ENCODE results near the gene PRKAR2A.

GRCh38 chr3:48830715-48831114, 17.0 kb downstream of the PRKAR2A start:
- no peak for TF ChIP-seq EZH2 (IDR thresholded peaks at IDR 0.05; ENCODE audit: borderline replicate concordance, low read depth, low read length, severe bottlenecking)
- no peak for TF ChIP-seq CTCF (IDR thresholded peaks at IDR 0.05; ENCODE audit: extremely low read depth in 1 of 2, insufficient read depth in 1 of 2, low read depth in 1 of 2, low read length in 2 of 2)
- no peak for TF ChIP-seq POLR2A (IDR thresholded peaks at IDR 0.05; ENCODE audit: low read depth, low read length)
- TF ChIP-seq POLR2AphosphoS5 (IDR thresholded peaks at IDR 0.05; ENCODE audit: insufficient read depth, low read depth, low read length) = no peak
- no peak for TF ChIP-seq MYC (IDR thresholded peaks at IDR 0.05; ENCODE audit: low read depth, low read length)
- TF ChIP-seq JUN (IDR thresholded peaks at IDR 0.05; ENCODE audit: borderline replicate concordance, insufficient read depth, insufficient read length, low read depth) = no peak
- TF ChIP-seq MAX (IDR thresholded peaks at IDR 0.05; ENCODE audit: insufficient read depth, insufficient read length) = no peak

Measured in endothelial cell of umbilical vein (primary cell).